HK-2 (cell line): ENCODE results near the gene EEF1AKMT3.

Experiments
- DNase-seq: peaks from one replicate; pipeline ENCODE4 v3.0.0-alpha.2; 2018; ENCODE audit not compliant: unreplicated experiment

Gene EEF1AKMT3

DNA sequence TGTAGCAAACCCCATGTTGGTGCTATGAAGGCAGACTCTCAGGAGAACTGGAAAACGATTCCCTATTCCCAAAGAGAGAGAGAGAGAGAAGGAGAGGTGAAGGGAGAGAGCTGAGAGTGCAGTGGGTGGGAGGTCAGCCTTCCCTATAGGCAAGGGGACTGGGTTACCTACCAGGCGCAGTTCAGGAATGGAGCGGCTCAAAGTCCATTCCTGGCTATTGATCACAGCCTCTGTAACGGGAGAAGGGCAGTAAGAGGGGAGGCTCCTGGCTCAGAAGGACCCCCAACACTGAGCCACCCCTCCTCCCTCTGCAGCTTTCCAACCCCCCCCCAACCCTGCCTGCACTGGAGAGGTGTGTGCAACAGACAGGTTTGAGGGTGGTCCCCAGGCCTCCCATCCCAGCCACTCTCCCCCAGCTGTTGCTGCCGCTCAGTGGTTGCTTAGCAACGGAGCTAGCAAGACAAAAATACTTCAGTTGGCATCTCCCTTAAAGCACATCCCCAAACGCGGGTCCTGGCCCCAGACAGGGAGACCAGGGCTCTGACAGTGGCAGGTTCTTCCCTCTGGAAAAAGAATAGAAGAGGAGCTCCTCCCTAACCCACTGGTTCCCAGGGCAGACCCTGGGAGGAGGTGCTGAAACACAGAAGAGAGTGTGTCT is 37.1 kb upstream of the EEF1AKMT3 start:
- no peak for DNase-seq

DNA sequence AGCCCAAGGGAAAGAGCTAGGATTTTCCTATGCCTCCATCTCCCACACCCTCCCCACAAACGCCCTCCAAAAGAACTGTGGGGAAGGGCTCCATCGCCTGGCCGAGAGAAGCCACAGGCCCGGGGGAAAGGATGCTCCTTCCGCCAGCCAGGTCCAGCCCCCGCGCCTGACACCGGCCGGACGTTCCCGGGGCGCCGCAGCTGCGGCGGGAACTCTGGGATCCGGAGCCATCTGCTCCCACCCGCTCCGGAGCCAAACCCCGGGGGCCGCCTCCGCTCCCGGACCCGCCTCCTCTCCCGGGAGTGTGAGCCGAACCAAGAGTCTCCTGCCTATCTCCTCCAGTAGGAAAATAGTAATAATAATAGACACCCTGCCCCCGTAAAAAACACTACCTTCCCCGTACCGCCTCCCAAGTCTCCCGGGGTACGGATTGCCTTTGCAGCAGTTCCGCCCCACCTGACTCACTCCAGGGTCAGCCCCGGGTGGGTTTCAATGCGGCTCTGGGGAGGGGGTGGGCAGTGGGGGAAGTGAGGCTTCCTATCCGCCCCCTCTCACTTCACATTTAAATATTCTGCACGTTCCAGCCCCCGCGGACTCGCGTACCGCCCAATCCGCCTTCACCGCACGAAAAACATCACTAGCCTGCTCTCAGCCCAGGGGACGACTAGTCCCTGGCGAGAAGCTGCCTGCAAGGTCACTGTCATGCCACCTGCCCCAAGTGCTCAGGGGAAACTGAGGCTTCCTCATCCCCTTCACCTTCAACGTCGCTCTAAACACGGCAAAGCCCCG is 36.3 kb upstream of the EEF1AKMT3 start:
- peak; percentile 59 for DNase-seq

DNA sequence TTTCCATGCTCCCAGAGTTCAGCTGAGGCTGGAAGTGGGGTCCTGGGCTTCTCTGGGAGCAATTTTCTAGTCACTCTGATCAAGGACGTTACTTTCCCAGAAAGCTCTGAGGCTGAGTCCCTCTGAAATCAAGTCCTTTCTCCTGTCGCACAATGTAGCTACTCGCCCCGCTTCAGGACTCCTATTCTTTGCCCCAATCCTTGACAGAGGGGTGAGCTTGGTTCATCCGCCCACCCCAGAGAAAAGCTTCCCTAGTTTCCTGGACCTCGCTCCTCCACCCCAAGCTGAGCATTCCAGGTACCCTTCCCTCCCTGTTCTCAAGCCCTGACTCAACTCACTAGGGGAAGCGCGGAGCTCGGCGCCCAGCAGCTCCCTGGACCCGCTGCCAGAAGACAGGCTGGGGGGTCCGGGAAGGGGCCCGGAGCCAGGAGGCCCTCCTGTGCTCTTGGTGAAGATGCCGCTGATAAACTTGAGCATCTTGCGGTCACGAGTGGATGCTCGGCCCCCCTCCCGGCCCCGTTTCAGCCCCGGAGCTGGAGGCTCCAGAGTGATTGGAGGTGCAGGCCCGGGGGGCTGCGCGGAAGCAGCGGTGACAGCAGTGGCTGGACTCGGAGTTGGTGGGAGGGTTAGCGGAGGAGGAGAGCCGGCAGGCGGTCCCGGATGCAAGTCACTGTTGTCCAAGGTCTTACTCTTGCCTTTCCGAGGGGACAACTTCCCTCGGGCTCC is 35.5 kb upstream of the EEF1AKMT3 start:
- no peak for DNase-seq

DNA sequence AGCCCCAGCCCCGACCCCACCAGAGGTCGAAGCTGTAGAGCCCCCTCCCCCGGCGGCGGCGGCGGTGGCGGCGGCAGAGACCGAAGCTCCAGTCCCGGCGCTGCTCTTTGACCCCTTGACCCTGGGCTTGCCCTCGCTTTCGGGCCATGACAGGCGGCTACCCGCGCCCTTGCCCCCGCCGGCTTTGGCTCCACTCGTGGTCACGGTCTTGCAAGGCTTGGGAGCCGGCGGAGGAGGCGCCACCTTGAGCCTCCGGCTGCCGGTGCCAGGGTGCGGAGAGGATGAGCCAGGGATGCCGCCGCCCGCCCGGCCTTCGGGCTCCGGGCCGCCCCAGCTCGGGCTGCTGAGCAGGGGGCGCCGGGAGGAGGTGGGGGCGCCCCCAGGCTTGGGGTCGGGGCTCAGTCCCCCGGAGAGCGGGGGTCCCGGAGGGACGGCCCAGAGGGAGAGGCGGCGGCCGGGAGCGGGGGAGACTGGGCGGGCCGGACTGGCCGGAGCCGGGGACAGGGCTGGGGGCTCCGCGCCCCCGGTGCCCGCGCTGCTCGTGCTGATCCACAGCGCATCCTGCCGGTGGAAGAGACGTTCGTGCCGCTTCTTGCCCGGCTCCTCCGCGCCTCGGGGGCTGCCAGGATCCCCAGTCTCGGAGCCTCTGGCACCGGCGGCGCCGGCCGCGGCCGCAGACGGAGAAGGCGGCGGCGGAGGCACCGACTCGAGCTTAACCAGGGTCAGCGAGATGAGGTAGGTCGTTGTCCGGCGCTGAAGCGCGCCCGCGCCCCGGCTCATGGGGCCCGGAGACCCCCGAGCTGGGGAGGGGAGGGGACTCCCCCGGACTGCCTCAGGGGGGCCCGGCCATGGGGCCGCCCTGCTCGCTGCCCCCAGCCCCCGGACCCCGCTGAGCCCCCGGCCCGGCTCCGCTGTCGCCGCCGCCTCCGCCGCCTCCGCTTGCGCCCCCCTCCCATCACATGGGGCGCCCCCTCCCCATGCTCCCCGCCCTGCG is 34.6 kb upstream of the EEF1AKMT3 start:
- DNase-seq = no peak

DNA sequence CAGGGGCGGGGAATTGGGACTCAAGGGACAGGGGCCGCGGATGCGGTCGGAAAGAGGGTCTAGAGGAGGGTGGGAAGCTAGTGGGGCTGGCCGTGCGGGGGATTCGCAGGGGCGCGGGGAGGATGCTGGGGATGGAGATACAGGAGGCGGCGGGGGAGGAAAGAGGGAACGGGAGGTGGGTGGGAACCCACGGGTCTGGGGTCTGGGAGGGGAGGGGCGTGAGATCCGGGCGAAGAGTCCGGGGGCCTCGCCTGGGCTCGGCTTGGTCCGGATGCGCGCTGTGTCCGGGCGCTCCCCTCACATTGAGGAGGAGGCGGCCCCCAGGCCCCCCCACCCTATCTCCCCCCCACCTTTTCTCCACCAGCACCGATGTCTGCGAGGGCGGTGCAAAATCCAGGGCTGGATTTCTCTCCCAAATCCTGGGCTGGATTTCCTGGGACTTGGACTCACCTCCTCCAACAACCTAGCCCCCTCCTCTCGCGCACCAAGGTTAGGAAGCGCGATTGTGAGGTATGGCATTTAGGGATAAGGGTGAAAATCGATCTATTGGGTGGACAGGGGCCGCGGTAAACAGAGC is 33.7 kb upstream of the EEF1AKMT3 start, which contains the start of gene AGAP2:
TSS of gene AGAP2 (minus strand) at position 82 of the 577 bp plus-strand sequence. CDS start 496 bp downstream, outside the sequence.
- DNase-seq = no peak

DNA sequence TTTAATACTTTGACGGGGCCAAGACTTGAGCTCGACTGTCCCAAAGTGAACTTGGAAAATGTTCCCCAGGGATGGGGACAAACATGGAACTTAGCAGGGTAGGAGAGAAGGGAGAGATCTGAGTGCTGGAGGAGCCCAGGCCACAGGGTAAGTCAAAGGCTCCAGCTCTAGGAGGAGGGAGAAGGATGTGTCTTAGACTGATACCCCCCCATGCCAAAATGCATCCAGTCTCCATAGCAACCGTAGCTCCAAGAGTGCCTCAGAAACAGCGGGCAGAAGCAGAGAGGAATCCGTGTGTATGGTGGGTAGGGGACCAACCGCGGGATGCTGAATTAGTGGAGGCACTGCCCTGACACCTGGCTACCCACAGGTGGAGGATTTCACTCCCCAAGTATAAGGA is 33.0 kb upstream of the EEF1AKMT3 start:
- DNase-seq = no peak

DNA sequence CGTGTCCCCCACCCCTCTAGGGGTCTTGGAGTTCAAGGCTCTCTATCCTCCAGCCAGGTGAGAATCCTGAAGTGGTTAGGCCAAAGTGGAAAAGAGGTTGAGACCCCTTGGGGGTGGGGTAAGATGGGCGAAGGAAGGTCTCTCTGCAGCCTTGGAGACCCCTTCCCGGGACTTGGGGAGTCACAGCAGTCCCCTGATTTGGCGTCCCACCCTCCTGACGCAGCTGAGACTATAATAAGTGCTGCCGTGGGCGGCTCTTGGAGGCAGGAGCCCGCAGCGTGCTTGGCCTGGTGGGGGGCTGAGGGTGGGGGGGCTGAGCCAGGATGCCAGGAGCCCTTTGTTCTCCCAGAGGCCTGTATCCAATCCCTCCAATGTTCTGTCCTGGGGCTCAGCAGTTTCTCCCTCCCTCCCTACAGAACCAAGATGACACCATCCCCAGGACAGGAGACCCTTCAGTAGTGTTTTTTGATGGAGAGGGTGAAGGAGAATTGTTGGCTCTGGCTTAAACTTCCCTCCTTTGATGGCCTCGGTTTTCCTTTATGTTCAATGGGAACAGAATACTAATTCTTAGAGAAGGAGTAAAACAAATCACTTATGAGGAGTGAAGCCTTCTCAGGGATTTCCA is 32.4 kb upstream of the EEF1AKMT3 start:
- DNase-seq = no peak

DNA sequence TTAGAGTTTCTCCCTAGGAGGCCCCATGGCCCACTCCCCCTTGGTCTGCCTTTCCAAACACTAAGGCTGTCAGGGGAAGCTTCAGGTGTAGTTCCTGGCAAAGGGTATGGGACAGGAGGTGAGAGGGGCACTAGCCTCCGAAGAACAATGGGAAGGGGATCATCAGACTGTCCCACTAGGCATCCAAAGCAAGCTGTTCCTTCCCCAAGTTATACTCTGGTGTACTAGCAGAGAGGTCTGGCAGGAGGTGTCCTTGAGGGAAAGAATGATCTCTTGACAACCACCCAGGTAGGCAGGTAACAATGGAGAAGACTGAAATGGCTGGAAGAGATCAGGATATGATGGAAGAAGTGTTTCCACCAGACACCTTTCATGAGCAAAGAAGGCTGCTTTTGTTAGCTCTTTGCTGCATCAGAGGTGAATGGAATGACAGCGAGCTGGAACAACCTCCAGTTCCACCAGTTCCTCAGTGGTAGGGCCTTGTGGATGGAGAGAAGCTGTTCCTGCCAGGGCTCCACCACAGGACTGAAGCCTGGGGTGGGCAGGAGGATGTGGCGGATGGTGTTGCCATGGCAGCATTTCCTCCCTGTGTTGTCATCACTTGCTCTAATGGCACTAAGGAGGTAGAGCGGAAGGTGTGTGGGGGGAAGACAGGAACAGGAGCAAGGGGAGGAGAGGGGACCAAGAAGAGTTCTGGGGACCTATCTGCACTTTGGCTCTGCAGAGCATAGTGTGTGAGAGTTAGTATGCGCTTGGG is 31.6 kb upstream of the EEF1AKMT3 start:
- DNase-seq = no peak

DNA sequence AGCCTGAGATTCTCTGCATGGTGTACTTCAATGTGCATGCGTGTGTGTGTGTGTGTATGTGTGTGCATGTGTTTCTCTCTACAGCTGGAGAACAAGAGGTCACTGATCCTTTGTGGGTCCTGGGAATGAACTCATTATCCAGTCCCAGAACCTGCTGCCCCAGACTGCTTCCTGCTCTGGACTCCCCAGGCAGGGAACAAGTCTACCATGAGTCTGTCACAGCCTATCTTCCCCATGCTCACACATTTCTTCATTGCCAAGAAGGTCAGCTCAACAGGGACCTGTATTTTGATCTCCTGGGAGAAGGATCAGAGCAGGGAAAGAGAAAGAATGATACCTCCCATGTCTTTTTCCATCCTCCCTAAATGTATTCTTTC is 31.0 kb upstream of the EEF1AKMT3 start:
- no peak for DNase-seq

DNA sequence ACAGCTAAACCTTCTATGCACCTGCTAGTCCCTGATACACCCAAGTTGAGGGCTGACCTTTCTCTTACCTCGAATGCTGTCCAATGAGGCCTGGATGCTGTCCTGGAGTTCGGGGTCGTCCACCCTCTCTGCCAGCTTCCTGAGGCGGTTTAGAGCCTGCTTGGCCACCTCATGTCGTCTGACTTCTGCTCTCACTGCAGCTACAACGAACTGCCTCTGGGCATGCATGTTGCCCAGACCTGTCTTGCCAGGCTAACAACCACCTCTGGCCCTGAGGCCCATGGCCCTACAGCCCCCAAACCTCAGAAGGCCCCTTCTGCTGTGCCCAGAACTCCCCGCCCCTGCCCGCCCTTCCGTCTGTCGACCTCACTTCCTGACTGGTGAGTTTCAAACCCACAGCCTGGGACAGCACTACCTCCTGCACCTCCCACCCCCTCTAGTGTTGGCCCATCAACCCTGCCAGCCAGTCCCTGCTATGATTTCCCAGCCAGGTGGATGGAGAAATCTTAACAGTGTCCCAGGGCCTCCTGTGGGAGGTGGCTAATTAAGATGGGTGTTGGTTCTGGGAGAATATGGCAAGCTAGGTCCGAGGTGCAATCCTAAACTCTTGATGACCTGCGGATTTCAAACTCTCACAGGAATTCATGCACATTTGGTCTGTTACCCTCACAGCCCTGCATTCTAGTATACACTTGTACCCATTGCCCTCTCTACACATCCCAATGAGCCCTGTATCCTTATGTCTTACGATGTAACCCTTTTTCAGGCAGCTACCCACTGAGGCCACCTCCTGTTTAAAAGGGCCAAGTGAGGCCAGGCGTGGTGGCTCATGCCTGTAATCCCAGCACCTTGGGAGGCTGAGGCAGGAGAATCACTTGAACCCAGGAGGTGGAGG is 30.3 kb upstream of the EEF1AKMT3 start:
- DNase-seq = no peak

DNA sequence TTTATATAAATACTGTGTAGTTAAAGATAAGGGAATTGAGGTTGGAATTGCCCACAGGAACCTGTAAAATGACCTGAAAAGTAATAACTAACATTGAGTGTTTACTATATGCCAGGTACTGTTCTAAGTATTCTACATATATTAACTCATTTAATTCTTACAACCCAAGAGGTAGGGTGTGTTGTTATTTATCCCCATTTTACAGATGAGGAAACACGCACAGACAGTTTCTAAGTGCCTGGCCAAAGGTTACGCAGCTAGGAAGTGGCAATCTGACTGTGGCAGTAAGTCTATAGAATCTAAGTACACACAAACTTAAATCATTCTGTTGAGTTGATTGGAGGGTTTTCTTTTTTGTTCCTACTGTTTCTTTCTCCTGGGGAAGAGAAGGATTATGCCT is 28.6 kb upstream of the EEF1AKMT3 start:
- no peak for DNase-seq

DNA sequence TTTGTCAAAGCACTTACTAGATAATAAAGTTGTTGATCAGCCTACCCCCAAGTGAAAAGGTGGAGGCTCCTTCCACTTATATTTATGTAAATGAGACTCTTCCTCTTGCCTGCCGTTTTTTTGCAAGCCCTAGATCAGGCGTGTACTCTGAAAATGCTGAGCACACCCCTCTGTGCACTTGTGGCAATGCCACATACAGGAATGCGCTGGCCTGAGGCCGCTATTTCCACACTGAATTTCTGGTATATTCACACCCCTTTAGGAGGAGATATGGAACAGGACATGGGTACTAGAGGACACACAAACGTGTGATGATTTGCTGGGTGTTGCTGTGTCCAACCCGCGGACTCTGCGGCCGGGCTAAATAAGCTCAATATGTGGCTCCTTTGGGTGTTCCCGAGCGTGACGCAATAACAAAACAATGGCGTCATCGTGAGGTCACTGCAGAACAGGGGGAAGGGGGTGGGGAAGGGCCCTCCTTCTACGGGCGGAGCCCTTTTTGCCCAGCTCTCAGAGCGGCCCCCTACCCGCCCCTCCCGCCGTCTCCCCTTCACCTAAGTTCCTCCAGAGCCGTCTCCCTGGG is 28.1 kb upstream of the EEF1AKMT3 start:
- peak; percentile 68 for DNase-seq

DNA sequence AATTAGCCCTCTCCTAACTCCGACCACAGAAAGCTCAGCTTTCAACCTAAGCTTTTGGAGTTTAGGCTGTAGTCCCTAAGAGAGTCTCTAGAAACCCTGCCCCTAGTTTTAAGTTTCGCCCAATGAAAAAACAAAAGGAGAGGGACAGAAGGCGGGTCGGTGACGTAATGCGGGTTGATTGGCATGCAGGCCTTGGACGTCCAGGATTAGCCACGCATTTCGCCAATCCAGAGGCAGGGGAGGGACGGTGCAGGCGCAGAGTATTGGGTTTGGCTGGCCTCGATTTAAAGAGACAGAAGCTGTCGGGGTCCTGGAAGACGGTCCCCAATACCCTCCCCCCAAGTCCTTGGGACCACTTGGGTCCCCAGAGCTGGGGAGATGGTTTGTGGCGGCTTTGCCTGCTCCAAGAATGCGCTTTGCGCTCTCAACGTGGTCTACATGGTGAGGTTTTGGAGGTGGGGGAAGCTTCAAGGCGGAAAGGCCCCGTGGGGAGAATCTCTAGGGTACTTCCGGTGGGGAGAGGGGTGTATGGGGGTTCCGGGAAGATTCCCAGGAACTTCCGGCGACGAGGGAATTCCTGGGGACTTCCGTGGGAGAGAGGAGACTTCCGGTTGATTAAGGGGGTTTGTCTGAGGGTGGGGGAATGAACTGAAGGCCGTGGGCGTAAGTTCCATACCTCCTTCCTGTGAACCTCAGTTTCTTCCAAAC is 27.5 kb upstream of the EEF1AKMT3 start, which contains the start of gene TSPAN31:
TSS of gene TSPAN31 (plus strand) at position 263 of the 708 bp plus-strand sequence. CDS start at position 379, 116 bp downstream.
- DNase-seq = peak; percentile 95

DNA sequence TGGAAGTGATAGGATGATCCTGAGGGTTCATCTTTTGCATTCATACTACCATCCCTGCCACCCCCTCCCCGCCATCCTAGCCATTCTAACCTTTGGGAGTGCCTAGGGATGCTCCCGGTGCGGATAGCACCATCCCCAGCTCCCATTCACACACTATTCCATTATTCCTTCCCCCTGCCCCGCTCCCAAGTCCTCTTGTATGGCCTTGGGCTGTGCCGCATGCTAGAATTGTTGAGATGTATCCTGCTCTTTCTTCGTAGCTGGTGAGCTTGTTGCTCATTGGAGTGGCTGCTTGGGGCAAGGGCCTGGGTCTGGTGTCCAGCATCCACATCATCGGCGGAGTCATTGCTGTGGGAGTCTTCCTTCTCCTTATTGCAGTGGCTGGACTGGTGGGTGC is 26.9 kb upstream of the EEF1AKMT3 start:
- no peak for DNase-seq

DNA sequence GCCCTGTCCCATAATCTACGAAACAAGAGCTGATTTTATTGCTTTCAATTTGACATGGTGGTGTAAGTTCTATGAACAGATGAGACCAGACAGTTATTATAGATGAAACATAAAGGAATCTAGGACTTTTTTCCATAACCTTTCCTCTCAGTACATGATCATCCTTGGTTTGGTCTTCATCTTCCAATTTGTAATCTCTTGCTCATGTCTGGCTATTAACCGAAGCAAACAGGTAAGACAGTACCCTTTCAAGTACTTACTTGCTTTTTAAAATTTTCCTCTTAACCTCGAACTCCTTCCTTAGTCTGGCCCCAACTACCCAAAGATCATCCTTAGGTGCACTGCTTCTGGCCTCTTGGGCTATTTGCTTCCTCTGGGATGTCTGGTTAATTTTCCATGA is 26.4 kb upstream of the EEF1AKMT3 start:
- DNase-seq = no peak

DNA sequence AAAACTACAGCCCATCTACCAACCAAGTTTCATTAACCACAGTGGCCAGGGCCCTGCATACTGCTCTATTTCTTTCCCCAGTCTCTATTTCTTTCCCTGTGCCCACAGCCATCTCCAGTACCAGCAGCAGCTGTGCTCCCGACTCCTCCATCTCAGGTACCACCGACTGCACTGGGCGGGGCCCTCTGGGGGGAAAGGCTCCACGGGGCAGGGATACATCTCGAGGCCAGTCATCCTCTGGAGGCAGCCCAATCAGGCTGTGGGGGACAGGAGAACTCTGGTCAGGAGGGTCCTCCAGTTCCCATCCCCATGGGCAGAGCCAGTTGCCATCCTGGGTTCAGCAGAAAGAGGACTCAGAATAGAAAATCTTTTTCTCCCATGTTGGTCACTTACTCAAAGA is 23.4 kb upstream of the EEF1AKMT3 start:
- no peak for DNase-seq

DNA sequence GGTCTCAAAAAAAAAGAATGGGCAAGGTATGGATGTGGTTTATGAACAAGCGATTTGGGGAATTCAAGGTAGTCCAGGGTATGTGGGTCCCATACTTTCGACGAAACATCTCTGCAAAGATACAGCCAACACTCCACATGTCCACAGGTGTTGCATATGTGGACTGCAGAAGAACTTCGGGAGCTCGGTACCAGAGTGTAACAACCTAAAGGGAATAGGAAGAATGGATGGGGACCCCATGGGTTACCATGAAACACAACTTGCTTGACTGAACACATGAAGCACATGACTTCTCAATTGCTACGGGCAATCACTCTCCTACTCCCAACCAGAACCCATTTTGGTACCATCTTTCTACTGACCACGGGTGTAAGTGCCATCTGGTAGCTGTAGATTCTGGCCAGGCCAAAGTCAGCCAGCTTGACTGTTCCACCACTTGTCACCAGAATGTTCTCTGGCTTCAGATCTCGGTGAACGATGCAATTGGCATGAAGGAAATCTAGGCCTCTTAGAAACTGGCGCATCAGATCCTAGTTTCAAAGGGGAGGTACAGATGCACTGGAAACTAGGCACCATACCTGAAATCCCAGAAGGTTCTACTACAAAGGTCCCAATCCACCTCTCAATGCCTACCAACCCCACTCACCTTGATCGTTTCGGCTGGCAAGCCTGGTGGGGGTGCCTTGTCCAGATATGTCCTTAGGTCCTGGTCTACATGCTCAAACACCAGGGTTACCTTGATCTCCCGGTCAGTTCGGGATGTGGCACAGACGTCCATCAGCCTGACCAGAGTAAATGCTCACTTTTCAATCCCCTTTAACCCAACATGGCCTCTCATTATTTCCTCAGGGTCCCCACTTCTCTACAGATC is 21.6 kb upstream of the EEF1AKMT3 start:
- no peak for DNase-seq
